ENCODE data around the gene PCED1A. TPM values are rescaled to one million over a fixed set of nuclear protein-coding genes. Genes with fewer than 3 reads are reported as not detected.

PCED1A gene
- total and polyA plus RNA-seq, 4 donors = 6.8 to 13.4 (median 13.0) TPM

GRCh38 chr20:2887715-2888114 lies 47.3 kb upstream of the PCED1A start:
- Histone ChIP-seq H3K4me3 (ENCODE audit: low read depth in 1 of 3, low read length in 3 of 3) (no peak overlapping the region), H3K9me3 (ENCODE audit: control insufficient read depth in 4 of 4, low read length in 3 of 4) (no peaks in the 10 kb centered on the region), H3K27me3 (ENCODE audit: control insufficient read depth in 4 of 4, insufficient read depth in 4 of 4, low read length in 3 of 4) (no peaks in the 10 kb centered on the region), H3K36me3 (ENCODE audit: control insufficient read depth in 4 of 4, insufficient read depth in 3 of 4, low read depth in 1 of 4, low read length in 3 of 4) (no peaks in the 10 kb centered on the region), H3K9ac (ENCODE audit: low read depth in 1 of 2, low read length in 2 of 2) (no peak overlapping the region), H3K27ac (ENCODE audit: low read depth in 1 of 2, low read length in 2 of 2) (no peak overlapping the region), H3K4me1 (ENCODE audit: control insufficient read depth in 4 of 4, insufficient read depth in 4 of 4, low read length in 3 of 4) (peaks cover 0 to 6% (median 0%) of the 10 kb centered on the region in 4 donors)
- TF ChIP-seq, protein P1, sequence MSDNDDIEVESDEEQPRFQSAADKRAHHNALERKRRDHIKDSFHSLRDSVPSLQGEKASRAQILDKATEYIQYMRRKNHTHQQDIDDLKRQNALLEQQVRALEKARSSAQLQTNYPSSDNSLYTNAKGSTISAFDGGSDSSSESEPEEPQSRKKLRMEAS (IDR thresholded peaks at IDR 0.05) = no peak
- TF ChIP-seq TAF1 (conservative IDR thresholded peaks at IDR 0.05) = no peak
- TF ChIP-seq RXRA (IDR thresholded peaks at IDR 0.05) = no peak
- TF ChIP-seq FOXA2 (IDR thresholded peaks at IDR 0.05) = no peak
- no peak for TF ChIP-seq RAD21 (IDR thresholded peaks at IDR 0.05)
- TF ChIP-seq REST (IDR thresholded peaks at IDR 0.05) = no peak
- no peak for TF ChIP-seq HNF4G (IDR thresholded peaks at IDR 0.05)
- no peak for TF ChIP-seq GABPA (IDR thresholded peaks at IDR 0.05 in 1 of 2, conservative IDR thresholded peaks at IDR 0.05 in 1 of 2)
- no peak for TF ChIP-seq JUND (IDR thresholded peaks at IDR 0.05)
- TF ChIP-seq ZBTB33 (IDR thresholded peaks at IDR 0.05) = no peak
- no peak for TF ChIP-seq FOXA1 (IDR thresholded peaks at IDR 0.05)
- no peak for TF ChIP-seq ATF3 (IDR thresholded peaks at IDR 0.05)
- no peak for TF ChIP-seq HNF4A (conservative IDR thresholded peaks at IDR 0.05)
- 90% methylated on average over 3 of the region's 3 CpGs for WGBS
- no peak for DNase-seq (ENCODE audit: low spot score)

- DNase-seq (ENCODE audit: low spot score) = no peak
- WGBS = 86% methylated on average over 3 of the region's 3 CpGs
- Histone ChIP-seq H3K4me1 (ENCODE audit: control insufficient read depth in 4 of 4, insufficient read depth in 4 of 4, low read length in 3 of 4) (peaks cover 0 to 2% (median 0%) of the 10 kb centered on the region in 4 donors), H3K36me3 (ENCODE audit: control insufficient read depth in 4 of 4, insufficient read depth in 3 of 4, low read depth in 1 of 4, low read length in 3 of 4) (no peaks in the 10 kb centered on the region), H3K9me3 (ENCODE audit: control insufficient read depth in 4 of 4, low read length in 3 of 4) (no peaks in the 10 kb centered on the region), H3K9ac (ENCODE audit: low read depth in 1 of 2, low read length in 2 of 2) (no peak overlapping the region), H3K27ac (ENCODE audit: low read depth in 1 of 2, low read length in 2 of 2) (no peak overlapping the region), H3K27me3 (ENCODE audit: control insufficient read depth in 4 of 4, insufficient read depth in 4 of 4, low read length in 3 of 4) (no peaks in the 10 kb centered on the region), H3K4me3 (ENCODE audit: low read depth in 1 of 3, low read length in 3 of 3) (no peak overlapping the region)
- TF ChIP-seq FOXA2 (IDR thresholded peaks at IDR 0.05) (no peak), SP1 (IDR thresholded peaks at IDR 0.05) (no peak), NR2F2 (IDR thresholded peaks at IDR 0.05) (no peak), FOXA1 (IDR thresholded peaks at IDR 0.05) (no peak), GABPA (IDR thresholded peaks at IDR 0.05 in 1 of 2, conservative IDR thresholded peaks at IDR 0.05 in 1 of 2) (no peak)
Measured at GRCh38 chr20:2883726-2884637, 43.5 kb upstream of the PCED1A start.

Data from liver (tissue), 9 donors.